GM19099 (cell line): ENCODE results near the gene DHRS7.

Experiments
- POLR2A ChIP-seq: IDR thresholded peaks from 3 replicates; pipeline ENCODE4 v1.6.1; 2011; ENCODE audit warnings: low read depth; ENCODE audit not compliant: insufficient read length; ENCODE audit errors: extremely low read depth

The DHRS7 gene

DNA sequence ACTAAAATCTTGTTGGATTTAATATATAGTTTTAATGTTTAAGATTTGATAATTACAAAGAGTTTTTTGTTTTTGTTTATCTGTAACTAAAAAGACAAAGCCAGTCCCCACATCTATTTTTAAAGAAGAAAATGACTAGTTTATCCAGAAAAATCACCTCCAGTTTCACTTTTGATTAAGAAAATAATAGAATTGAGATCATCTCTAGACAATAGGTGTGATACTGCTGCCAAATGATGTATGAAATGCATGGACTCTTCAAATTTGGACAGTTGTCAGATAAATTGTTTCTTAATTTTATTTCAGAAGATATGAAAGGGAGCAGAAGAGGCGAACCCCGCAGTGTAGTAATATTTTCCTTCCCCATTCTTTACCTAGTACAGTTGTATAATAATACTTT, 53.5 kb downstream of the DHRS7 start:
- no peak for TF ChIP-seq POLR2A

DNA sequence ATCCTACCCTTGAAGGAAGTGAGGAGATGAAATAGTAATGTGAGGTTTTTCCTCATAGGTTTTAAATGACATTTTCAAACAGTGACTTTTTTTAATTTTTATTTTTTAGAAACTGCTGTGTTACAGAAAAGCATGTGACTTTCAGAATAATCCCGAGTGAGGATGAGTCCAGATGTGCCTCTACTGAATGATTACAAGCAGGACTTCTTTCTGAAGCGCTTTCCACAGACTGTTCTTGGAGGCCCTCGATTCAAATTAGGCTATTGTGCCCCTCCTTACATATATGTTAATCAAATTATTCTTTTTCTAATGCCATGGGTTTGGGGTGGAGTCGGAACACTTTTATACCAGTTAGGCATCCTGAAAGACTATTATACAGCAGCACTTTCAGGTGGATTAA, 57.7 kb downstream of the DHRS7 start:
- no peak for TF ChIP-seq POLR2A

DNA sequence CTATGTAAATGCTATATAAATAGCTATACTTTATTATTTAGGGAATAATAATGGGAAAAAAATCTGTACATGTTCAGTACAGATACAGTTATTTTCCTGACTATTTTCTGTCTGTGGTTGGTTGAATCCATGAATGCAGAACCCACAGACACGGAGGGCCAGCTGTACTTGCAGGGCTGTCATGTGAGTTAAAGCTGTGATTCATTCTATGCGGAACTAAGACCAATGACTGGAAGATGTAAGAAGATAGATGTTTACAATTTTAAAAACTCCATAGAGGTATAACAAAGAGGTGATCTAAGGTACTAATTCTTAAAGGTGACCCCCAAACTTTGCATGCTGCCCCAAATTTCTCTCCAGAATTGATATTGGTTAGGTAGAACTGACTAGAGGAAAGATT, 58.9 kb downstream of the DHRS7 start:
- TF ChIP-seq POLR2A = no peak

DNA sequence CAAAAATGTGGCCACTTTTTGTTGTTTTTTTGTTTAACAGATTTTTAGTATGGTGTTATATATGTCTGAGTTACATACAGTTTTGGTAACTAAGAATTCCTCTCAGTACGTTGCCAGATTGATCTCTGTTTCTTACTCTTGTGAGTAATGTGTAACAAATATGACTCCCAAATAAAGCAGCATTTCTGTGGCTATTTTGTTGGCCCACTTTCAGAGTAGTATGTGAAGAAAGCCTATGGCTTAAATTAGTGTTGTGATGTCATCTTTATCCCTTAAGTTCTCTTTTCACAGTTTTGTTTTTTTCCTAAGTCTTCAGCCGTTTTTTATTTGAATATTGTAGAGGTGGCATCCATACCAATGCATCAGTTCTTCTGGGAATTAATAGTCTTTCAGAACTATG, 62.8 kb downstream of the DHRS7 start:
- TF ChIP-seq POLR2A = no peak

DNA sequence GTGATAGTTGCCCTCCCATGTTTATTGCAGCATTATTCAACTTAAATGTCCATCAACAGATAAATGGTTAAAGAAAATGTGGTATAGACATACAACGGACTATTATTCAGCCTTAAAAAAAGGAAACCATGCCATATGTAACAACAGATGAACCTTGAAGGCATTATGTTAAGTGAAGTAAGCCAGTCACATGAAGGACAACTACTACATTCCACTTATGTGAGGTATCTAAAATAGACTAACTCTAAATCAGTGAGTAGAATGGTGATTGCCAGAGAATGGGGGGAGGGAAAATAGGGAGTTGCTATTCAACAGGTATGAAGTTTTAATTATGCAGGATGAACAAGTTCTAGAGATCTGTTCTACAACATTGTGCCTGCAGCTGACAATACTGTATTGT, 63.4 kb downstream of the DHRS7 start:
- no peak for TF ChIP-seq POLR2A

DNA sequence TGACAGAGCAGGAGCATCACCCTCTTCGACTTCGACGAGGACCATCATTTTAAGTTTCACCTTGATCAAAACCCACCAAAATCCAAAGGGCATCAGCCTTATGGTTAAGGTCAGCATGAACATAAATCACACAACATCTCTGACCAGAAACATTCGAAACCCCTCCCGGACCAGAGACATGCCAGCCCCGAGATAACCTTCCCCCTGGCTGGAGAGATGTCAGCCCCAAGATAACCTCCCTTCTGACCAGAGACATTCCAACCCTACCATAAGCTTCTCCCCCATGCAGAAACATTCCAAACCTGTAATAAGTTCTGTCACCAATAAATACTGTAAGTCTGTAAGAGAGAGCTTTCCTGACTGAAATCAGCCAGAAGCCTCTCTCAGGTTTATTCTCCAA, 67.2 kb downstream of the DHRS7 start:
- no peak for TF ChIP-seq POLR2A

DNA sequence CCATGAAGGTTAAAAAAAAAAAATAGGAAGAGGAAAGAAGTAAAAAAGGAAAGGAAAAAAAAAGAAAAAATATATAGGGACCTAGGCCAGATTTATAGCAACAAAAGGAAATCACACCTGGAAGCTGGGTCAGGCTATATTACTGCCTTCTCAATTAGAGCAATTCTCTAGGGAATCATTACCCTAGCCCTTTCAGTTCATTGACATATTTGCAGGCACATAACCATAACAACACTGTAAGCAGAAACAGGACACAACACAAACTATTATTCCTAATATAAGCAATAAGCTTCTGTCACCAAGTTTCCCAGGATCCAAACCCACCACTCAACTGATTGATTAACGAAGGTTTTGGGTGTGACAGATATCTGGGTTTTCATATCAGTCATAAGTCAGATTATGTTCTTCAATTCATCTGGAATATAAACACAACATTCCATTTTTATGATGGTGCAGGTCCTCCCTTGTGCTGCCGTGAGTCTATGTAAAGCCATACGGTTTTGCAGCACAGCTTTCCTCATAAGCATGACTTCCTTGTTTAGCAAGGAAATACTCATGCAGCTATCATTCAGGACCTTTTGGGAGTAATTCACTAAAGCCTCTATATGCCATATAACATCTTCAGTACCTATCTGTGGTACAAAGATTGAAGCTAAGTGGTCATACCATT, 69.3 kb downstream of the DHRS7 start:
- no peak for TF ChIP-seq POLR2A

DNA sequence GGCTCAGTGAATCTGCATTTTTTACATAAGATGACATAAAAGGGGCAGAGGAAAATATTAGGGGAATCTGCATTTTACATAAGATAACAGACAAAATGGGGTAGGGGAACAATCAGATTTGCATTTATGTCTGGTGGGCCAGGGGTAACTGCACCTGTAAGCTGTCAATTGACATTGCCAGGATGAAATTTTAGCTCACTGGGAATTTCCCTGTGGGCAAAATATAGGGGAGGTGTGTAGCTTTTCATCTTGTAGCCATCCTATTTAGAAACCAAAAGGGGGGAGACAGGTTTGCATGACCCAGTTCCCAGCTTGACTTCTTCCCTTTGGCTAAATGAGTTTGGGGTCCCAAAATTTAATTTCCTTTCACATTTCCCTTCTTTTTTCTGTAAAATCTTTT, 70.0 kb downstream of the DHRS7 start:
- no peak for TF ChIP-seq POLR2A

DNA sequence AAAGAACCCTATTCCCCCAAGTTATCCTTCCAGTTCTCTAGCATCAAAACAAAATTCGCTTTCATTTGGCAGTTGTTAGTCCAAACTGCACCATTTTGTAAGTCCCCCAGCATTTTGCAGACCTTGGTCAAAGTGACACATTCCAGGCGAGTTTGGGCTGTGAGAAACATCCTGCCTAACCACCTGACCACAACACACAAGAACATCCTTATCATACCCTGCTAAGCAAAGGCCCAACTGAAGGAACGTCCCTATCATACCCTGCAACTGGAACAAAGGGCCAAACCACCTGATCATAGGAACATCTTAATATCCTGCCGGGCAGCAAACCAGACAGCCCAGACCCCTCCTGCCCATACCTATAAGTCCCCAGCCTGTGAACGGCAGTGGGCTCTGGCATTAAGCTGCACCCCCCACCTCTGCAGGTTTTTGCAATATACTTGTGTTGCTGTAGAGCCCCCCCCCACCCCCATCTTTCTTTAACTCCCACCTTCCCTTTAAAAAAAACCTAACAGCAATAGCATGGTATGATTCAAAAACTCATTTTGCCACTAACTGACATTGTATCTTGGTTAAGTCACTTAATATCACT, 70.8 kb downstream of the DHRS7 start:
- TF ChIP-seq POLR2A = no peak
